ENCODE results near the gene ING5.

Gene ING5

DNA sequence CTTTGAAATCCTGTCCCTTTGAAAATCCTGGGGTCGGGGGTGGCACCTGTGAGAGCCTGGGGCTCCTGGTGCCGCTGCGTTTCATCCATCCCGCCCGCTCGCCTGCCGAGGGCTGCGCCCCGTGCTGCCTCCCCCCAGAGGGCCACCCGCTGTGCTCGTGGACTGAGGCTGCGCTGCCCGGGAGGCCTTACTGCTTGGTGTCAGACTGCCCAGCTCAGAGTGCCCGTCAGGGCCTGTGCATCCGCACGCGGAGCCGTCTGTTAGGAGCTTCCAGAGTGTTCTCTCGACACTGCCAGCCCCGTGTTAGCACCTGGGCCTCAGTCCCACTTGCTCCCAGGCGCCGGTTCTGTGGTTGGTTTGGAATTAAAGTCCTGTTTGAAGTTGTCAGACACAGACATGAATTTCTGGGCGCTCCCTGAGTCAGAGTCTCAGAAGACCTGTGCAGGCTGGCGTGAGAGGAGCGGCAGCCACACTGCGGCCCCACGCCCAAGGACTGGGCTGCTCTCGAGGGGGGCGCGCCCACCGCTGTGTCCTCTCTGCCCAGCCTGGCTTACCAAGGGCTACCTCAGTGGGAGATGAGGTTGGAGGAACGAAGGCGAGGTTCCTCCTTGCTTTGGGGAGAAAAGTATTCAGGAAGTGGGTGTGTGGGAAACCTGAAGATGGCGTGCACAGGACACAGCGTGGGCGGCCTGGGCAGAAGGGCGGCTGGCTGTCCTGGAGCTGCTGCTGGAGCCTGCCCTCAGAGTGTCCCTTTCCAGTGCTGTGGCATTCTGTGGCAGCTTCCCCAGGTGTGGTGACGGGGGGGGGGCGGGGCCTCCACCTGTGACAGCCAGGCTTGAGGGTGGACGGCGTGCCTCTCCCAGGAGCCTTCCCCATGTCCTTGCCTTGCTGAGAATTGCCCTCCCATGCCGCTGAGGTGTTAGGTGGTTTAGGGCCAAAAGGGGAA lies 29.3 kb upstream of the ING5 start:
- DNase-seq (ENCODE audit: low spot score) = no peak

DNA sequence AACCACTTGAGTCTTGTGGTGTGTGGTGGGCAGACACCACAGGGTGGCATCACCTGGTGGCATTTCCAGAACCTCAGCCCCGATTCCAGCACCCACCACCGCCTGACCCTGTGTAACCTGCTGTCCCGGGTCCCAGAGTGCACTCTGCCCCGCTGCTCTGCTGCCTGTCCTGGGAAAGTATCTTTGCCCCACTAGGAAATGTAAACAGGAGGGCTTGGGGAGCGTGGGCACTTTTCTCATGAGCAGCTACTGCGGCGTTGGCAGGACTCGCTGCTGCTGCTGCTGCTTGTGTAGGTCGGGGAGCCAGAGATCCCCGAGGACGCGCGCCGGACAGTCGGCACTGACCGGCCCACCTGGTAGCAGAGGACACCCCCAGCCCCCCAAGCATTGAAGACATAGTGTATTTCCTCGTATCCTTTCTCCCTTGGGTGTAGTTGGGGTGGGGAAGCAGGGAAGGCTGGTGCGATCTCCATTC lies 28.6 kb upstream of the ING5 start:
- no peak for DNase-seq (ENCODE audit: low spot score)

DNA sequence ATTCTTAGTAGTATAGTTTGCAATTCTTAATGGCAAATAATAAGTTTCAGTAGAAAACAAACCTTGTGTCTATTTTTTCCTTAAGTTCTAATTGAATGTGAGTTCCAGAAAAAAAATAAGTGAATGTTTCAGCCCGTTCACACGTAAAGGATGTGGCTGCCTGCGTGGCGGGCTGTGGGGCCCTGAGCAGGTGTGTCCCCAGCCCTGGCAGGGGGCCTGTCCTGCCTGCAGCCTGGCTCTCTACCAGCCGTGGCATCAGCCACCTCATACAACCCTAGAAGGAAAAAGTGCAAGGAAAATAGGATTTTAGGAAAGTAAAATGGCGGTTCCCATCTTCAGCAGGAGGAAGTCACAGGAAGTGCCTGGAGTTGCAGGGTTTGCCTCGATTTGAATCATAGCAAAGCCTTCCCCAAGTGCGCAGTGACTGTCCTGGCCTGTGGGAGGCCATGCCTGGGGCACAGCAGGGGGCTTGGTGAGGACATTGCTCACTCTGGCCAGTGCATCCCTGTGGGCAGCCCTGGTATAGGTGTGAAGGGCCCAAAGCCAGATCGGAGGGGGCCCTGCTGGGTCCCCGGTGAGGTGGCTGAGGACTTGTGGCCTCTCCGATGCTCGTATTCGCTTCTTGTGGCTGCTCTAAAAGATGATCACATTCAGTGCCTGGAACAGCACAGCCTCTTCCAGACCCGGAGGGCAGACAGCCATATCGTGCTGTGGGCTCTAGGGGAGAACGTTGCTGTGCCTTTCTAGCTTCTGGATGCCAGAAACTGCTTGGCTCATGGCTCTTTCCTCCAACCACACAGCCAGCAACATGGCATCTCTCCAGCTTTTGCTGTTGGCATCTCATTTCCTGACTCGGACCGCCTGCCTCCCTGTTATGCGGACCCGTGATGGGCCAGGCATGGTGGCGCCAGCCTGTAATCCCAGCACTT lies 27.8 kb upstream of the ING5 start:
- DNase-seq (ENCODE audit: low spot score) = no peak

- DNase-seq (ENCODE audit: low spot score) = no peak
Measured at GRCh38 chr2:241675885-241676284, 26.0 kb upstream of the ING5 start.

GRCh38 chr2:241676665-241677064 lies 25.2 kb upstream of the ING5 start:
- DNase-seq (ENCODE audit: low spot score) = no peak

DNA sequence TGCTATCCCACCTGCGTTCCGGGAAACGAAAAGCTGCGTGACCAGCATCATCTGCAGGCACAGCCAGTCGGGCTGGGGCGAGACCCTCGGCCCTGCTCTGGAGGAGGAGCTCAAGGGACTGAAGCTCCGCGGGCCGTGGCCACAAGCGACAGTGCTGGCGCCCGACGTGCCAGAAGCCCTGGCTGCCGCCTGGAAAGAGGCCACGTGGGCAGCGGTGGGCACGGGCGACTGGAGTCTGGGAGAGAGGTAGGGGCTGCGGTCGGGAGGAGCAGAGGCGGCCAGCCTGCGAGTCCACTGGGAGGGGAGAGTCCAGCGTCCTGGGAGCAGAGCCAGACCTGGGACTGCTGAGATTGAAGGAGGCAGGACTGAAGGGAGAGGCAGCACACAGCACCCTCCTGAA lies 24.4 kb upstream of the ING5 start:
- no peak for DNase-seq (ENCODE audit: low spot score)

DNA sequence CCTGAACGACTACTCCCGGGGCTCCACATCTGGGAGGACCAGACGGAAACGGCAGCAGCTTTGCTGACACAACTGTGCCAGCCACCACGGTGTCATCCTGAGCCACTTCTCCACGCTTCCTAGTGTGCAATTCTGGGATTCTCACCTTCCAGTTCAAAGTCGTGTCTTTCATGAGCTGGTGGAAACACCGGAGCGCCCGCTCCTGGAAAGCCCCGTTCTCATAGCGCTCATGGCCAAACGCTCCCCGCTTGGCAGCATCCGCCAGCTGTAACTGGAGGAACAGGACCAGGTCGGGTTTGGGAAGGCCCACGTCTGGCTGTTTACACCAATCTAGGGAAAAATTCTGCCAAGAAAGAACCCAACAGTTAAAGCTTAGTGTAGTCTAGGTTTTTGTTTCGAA lies 23.5 kb upstream of the ING5 start:
- no peak for DNase-seq (ENCODE audit: low spot score)

GRCh38 chr2:241678784-241679540 lies 22.9 kb upstream of the ING5 start:
- no peak for DNase-seq (ENCODE audit: low spot score)

DNA sequence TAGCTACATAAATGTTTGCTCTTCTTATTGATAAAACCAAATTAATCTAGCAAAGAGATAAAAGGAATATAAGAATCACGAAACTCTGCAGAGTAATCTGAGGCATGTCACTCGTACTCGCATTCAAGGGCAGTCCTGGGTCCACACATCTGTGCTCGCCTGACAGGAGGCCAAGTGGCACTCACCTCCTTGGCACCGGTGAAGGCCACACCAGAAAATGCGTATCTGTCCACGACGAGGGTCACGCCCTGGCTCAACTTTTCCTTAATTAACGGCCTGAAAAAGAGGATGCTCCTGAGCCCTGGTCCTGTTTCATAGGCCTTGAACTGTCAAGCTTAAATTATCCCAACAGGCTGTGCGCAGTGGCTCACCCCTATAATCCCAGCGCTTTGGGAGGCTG lies 21.8 kb upstream of the ING5 start:
- no peak for DNase-seq (ENCODE audit: low spot score)

DNA sequence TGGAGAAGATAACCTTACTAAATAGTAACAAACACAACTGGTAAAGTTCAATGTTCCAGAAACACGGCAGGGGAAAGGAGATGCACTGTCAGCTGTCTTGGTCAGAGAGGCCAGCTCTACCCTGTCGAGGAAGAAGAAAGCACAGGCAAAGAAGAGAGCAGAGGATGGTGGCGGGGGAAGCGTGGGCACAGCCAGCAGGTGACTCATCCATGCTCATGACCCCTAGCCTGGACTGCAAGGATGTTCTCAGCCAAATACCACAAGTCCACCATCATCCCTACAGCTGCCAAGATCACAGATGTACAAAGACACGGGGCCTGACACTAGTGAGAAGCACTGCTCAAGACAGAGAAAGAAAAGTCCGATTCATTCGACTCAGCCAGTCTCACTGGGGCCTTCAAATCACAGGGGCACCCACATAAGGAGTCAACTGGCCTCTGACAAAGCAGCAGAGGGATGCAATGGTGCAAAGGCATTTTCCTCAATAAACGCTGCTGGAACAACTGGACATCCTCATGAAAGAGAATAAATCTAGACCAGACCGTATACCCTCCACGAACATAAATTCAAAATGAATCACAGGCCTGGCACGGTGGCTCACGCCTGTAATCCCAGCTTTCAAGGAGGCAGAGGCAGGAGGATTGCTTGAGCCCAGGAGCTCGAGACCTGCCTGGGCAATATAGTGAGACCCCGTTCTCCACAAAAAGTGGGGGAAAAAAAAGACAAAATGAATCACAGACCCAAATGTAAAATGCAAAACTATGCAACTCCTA lies 20.8 kb upstream of the ING5 start:
- DNase-seq (ENCODE audit: low spot score) = no peak

DNA sequence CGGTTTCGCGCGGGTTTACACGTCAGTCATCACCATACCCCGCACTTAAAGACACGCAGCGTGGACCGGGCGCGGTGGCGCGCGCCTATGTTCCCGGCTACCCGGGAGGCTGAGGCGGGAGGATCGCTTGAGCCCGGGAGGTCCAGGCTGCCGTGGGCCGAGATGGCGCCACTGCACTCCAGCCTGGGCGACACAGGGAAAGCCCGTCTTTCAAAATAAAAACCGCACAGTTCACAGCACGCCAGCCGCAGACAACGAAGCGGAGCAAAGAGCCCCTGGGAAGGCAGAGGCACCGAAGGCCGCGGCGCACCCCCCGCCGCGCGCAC lies 15.6 kb upstream of the ING5 start:
- DNase-seq (ENCODE audit: low spot score) = no peak

- DNase-seq (ENCODE audit: low spot score) = peak; percentile 96
Measured at GRCh38 chr2:241686650-241687425, 15.0 kb upstream of the ING5 start, which contains the start of gene DTYMK. DTYMK (minus strand) TSS chr2:241686815; CDS start chr2:241686783, 32 bp downstream.

GRCh38 chr2:241689306-241689705 lies 12.5 kb upstream of the ING5 start:
- DNase-seq (ENCODE audit: low spot score) = no peak

- DNase-seq (ENCODE audit: low spot score) = no peak
Measured at GRCh38 chr2:241690202-241690717, 11.6 kb upstream of the ING5 start.

DNA sequence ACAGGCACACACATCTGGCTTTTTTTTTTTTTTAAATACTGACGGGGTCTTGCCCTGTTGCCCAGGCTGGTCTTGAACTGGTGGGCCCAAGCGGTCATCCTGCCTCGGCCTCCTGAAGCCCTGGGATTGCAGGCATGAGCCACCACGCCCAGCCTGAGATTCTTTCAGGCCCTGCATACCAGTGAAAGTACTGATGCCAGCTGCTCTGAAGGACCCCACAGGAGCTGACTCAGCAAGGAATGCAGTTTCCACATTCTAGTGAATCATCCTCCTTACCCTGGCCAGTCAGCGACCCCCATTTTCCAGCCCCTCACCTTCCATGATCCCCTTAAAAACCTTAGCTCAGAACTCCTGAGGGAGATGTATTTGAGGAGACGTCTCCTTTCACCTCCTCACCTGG lies 9.4 kb upstream of the ING5 start:
- DNase-seq (ENCODE audit: low spot score) = no peak

GRCh38 chr2:241695651-241696050 lies 6.2 kb upstream of the ING5 start:
- DNase-seq (ENCODE audit: low spot score) = no peak

- DNase-seq (ENCODE audit: low spot score) = no peak
Measured at GRCh38 chr2:241701149-241701398, 765 bp upstream of the ING5 start.

DNA sequence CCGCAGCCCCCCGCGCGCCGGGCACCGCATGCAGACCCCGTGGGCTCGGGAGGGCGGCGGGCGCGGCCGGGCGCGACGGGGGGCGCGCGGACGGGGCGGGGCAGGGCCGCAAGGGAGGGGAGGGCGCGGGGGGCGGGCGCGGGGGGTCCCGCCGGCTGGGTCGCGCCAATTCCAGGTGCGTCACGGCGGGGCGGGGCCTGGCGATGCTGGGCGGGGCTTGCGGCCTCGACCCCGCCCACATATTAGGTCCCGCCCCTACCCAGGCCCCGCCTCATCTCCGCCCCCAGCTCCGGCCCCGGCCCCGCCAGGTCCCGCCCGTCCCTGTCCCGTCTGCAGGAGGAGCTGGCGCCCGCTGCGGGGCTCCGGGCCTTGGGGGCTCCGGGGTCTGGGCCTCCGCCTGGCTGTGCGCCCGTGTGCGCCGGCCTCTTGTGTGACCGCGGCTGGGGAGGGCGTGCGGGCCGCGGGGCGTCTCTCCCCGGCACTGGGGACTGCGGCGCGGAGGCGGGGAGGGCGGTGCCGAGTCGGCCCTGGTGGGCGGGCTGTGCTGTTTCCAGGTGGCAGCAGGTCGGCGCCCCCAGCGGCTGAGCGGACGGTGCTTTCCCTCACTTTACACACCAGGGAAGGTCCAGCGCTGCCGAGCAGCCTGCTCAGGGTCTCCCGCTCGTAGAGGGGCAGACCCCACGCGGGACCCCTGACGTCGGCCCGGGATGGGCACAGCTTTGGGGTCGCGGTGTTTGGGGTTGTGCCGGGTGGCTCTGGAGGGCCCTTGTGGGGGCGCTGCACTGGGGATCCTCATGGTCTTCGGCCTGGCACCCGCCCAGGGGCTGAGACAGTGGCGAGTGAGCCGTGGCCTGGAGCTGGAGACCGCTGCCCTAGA lies 554 bp downstream of the ING5 start:
- DNase-seq (ENCODE audit: low spot score) = peak; percentile 95

GRCh38 chr2:241703032-241703604 lies 1.3 kb downstream of the ING5 start:
- DNase-seq (ENCODE audit: low spot score) = no peak

Measured in ecto neural progenitor cell (in vitro differentiated cells).